Measurements from ENCODE around the gene ANKRD29. TPM values are rescaled to one million over a fixed set of nuclear protein-coding genes. Genes with fewer than 3 reads are reported as not detected.
"Not testable (repeated sequence)": the region's sequence is repeated elsewhere in the genome, so short reads cannot be mapped to it uniquely, and the experiment has no call there.

Gene ANKRD29
- total RNA-seq, 1 donor from 2014 or later = not detected

DNA sequence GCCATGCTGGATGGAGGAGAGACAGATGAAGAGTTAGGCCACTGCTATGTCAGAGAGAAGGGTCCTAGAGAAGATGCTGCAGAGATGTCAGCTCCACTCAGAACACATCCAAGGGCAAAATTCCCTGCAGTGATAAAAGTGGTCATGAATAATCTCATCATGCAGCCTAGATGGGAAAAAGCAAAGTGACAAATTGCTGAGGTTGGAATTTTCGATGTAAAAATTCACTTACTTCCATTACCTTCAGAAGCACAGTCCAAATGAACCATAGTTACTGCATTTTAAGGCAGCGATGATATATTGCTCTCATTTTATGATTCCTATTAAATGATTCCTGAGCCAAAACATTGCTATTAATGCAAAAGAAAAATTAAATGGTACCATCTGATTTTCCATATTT lies 16.4 kb downstream of the ANKRD29 start:
- H3K9me3 Mint-ChIP-seq = no peaks in the 10 kb centered on the region
- intact Hi-C loops (cut with micrococcal nuclease) = no loop called here
- no peak overlapping the region for H3K27ac Mint-ChIP-seq
- no peaks in the 10 kb centered on the region for H3K36me3 Mint-ChIP-seq (ENCODE audit: low read depth)
- no peak overlapping the region for H3K4me3 Mint-ChIP-seq
- peaks cover 1% of the 10 kb centered on the region for H3K4me1 Mint-ChIP-seq
- no peak for DNase-seq
- peaks cover 29% of the 10 kb centered on the region for H3K27me3 Mint-ChIP-seq

DNA sequence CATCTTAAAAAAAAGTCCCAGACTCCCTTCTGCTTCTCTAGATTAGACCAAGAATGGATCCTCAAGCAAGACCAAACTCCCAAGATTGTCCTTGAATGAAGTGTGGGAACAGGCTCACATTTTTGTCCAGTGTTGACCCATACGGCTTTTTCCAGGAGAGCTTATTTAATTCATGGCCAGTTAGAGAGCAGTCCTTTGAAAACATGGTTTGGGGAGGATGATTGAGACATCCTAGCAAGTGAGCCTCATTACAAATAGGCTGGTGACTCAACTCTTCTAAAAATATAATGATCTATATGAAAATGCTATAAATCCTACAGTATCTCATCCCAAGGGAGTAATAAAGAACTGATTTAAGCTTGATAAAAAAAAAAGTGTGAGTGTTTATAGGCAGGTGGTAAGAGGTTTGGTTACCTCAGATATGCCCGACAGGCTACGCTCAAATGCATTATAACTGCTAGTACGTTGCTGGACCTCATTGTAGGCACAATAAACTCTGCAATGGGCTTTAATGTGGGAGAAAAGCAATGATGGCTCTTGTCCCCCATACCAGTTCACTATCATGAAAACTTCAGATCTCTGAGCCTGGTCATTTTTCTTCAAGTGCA lies 17.0 kb downstream of the ANKRD29 start:
- H3K27ac Mint-ChIP-seq = no peak overlapping the region
- no peak overlapping the region for H3K4me3 Mint-ChIP-seq
- H3K9me3 Mint-ChIP-seq = no peaks in the 10 kb centered on the region
- peaks cover 1% of the 10 kb centered on the region for H3K4me1 Mint-ChIP-seq
- intact Hi-C loops (cut with micrococcal nuclease) = no loop called here
- no peak for DNase-seq
- peaks cover 29% of the 10 kb centered on the region for H3K27me3 Mint-ChIP-seq
- H3K36me3 Mint-ChIP-seq (ENCODE audit: low read depth) = no peaks in the 10 kb centered on the region

DNA sequence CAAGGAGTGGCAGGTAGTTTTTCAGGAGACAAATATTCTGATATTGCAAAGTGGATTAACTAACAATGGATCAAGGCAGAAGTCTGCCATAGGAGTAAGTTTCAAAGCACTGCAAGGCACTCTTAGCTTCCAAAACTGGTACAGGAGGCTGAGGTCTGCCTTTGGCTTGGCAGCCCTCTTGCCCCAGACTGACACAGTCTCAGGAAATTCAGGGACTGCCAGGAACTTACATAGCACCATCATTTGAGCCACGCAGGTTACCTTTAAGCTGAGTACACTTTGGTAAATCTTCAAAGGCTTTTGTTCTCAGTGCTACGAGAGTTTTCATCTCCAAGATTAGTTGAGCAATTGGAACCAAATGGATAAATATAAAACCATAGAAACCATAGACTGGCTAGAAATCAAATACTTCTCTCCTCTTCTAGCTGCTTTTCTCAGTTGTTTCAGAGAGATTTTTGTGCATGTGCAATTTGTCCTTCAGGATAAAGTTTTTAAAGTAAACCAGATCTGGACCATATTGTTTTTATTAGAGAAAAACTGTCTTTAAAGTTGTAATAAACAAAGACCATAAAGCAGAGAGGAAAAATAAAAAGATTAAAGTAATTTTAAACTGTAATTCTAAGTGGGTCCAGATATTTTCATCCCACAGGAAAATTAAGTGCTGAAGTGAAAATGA lies 18.8 kb downstream of the ANKRD29 start:
- Mint-ChIP-seq H3K4me3 (no peak overlapping the region), H3K9me3 (no peaks in the 10 kb centered on the region), H3K27ac (no peak overlapping the region), H3K27me3 (peaks cover 29% of the 10 kb centered on the region), H3K4me1 (no peaks in the 10 kb centered on the region), H3K36me3 (ENCODE audit: low read depth) (no peaks in the 10 kb centered on the region)
- intact Hi-C loops (cut with micrococcal nuclease) = no loop called here
- no peak for DNase-seq

DNA sequence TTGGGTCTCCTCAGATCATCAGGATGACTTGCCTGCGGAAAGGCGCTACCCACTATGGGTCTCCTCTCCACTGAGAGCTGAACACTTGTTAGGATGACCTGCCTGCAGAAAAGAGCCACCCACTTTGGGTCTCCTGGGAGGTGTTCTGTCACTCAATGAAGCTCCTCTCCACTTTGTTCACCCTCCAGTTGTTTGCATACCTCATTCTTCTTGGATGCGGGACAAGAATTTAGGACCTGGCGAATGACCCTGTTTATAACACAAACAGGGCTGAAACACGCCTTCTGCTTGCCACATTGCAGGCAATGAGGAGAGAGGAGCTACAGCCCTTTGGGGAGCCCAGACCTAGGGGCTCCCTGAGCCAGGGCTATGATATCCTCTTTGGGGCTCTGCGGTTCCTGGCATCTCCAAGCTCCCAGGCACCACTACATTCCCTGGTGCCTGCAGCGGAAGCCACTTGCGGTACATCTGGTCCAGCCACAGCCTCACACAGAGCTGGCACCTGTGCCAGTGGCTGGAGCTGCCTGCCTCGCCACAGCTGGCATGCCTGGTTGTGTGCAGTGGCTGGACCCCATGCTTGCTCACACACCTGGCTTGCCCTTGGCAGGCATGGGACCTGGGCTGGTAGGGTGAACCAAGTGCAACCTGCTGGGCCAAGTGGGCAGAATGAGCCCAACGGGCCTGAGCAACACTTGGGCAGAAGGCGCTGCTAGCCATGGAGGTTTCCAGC lies 20.6 kb downstream of the ANKRD29 start:
- Mint-ChIP-seq H3K27ac (no peak overlapping the region), H3K36me3 (ENCODE audit: low read depth) (no peaks in the 10 kb centered on the region), H3K4me3 (no peak overlapping the region), H3K9me3 (no peaks in the 10 kb centered on the region), H3K4me1 (no peaks in the 10 kb centered on the region), H3K27me3 (peaks cover 25% of the 10 kb centered on the region)
- intact Hi-C loops (cut with micrococcal nuclease) = no loop called here
- no peak for DNase-seq

DNA sequence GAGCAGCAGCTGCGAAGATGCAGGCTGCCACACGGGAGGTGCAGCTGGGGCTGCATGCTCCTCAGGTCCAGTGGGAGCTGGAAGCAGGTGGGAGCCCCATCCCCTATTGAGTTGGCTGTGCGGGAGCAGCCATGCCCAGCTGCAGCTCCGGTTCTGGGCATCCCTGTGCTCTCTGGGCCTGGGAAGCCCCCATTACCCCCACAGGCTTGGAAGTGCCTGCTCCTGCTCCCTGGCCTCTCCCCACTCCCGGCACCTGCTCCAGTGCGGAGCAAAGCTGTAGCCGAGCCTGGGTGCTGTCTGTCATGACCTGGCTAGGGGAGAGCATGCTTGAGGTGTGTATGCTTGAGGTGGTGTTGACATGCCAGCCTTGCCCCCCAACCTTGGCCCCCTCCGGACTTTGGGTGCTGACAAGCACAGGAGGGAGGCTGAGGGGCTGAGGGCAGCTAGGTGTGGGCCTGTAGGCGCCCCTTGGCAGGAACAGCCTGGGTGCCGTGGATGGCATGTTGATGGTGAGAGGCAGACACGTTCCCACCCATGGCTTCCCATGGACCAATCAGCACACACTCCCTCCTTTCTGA lies 21.5 kb downstream of the ANKRD29 start:
- Mint-ChIP-seq H3K27me3 (peaks cover 29% of the 10 kb centered on the region), H3K27ac (no peak overlapping the region), H3K4me1 (no peaks in the 10 kb centered on the region), H3K9me3 (no peaks in the 10 kb centered on the region), H3K36me3 (ENCODE audit: low read depth) (no peaks in the 10 kb centered on the region), H3K4me3 (no peak overlapping the region)
- intact Hi-C loops (cut with micrococcal nuclease) = no loop called here
- no peak for DNase-seq

DNA sequence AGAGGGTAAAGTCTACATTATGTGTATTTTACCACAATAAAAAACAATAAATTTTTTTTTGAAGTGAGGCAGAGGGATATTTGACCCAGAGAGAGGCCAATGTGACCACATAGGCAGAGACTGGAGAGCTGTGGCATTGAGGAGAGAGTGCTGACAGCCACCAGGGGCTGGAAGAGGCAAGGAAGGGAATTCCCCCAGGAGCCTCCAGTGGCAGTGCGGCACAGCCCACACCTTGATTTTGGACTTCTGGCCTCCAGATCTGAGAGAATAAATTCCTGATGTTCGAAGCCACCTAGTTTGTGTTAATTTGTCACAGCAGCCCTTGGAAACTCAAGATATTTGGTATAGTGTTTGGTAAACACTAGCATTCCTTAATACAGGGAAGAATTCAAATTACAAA lies 22.7 kb downstream of the ANKRD29 start:
- H3K4me3 Mint-ChIP-seq = no peak overlapping the region
- no peaks in the 10 kb centered on the region for H3K36me3 Mint-ChIP-seq (ENCODE audit: low read depth)
- no peak overlapping the region for H3K27ac Mint-ChIP-seq
- peaks cover 32% of the 10 kb centered on the region for H3K27me3 Mint-ChIP-seq
- intact Hi-C loops (cut with micrococcal nuclease) = no loop called here
- no peaks in the 10 kb centered on the region for H3K9me3 Mint-ChIP-seq
- no peak for DNase-seq
- peaks cover 6% of the 10 kb centered on the region for H3K4me1 Mint-ChIP-seq

DNA sequence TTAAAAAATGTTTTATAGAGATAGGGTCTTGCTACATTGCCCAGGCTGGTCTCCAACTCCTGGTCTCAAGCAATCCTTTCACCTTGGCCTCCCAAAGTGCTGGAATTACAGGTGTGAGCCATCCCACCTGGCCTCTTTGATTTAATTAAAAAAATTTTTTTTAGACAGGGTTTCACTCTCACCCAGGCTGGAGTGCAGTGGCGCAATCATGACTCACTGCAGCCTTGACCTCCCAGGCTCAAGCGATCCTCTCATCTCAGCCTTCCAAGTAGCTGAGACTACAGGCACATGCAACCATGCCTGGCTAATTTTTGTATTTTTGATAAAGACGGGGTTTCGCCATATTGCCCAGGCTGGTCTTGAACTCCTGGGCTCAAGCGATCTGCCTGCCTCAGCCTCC lies 26.3 kb downstream of the ANKRD29 start:
- H3K36me3 Mint-ChIP-seq (ENCODE audit: low read depth); intact Hi-C loops (cut with micrococcal nuclease); H3K9me3 Mint-ChIP-seq; DNase-seq; H3K27ac Mint-ChIP-seq; H3K4me3 Mint-ChIP-seq: not testable (repeated sequence)
- Mint-ChIP-seq H3K4me1 (peaks cover 14% of the 10 kb centered on the region), H3K27me3 (peaks cover 35% of the 10 kb centered on the region)

DNA sequence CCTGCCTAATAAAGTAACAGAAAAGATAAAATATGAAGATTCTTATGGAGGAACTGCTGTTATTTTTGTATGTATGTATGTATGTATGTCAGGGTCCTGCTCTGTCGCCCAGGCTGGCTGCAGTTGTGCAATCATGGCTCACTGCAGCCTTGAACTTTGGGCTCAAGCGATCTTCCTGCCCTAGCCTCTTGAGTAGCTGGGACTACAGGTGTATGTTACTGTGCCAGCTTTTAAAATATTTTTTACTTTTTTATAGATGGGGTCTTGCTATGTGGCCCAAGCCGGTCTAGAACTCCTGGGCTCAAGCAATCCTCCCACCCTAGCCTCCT lies 26.7 kb downstream of the ANKRD29 start:
- no peaks in the 10 kb centered on the region for H3K36me3 Mint-ChIP-seq (ENCODE audit: low read depth)
- no peaks in the 10 kb centered on the region for H3K9me3 Mint-ChIP-seq
- no peak overlapping the region for H3K27ac Mint-ChIP-seq
- peaks cover 37% of the 10 kb centered on the region for H3K27me3 Mint-ChIP-seq
- intact Hi-C loops (cut with micrococcal nuclease) = no loop called here
- H3K4me3 Mint-ChIP-seq = no peak overlapping the region
- H3K4me1 Mint-ChIP-seq = peaks cover 14% of the 10 kb centered on the region
- DNase-seq = no peak

DNA sequence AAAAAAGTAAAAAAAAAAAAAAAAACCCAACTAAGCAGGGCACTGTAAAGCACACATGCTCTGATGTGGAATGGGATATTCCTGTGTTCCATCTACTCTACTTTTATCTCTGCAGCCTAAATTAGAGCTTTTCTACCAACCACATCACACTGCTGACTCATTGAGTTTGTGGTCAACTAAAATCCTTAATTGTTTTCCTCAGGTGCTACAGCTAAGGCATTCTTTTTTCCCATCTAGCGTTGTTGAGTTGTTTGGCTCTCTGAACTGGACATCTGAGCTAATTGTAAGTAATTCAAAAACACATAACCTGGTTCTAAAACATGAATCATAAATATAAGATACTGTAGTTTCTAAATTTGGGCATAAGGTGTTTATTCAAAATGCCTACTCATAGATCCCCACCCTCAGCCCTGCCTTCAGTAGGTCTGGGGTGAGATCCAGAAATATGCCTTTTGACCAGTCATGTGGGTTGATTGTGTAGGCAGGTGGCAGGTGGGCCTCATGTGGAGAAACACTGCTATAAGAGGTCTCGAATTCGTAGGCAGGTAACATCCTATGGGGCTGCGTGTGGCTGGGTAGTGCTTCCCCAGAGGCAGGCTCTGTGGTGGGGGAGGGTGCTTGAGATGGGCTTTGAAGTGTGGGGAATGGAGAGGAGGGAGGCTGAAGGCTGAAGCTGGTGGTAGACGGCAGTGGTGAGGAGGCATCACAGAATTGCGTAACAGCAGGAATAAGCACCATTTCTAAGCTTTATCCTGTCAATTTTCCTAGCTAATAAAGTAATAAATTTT lies 27.2 kb downstream of the ANKRD29 start:
- no peaks in the 10 kb centered on the region for H3K9me3 Mint-ChIP-seq
- H3K27ac Mint-ChIP-seq = peak overlapping the region; percentile 7
- intact Hi-C loops (cut with micrococcal nuclease) = no loop called here
- peaks cover 14% of the 10 kb centered on the region for H3K4me1 Mint-ChIP-seq
- peaks cover 37% of the 10 kb centered on the region for H3K27me3 Mint-ChIP-seq
- H3K36me3 Mint-ChIP-seq (ENCODE audit: low read depth) = no peaks in the 10 kb centered on the region
- no peak for DNase-seq
- no peak overlapping the region for H3K4me3 Mint-ChIP-seq

DNA sequence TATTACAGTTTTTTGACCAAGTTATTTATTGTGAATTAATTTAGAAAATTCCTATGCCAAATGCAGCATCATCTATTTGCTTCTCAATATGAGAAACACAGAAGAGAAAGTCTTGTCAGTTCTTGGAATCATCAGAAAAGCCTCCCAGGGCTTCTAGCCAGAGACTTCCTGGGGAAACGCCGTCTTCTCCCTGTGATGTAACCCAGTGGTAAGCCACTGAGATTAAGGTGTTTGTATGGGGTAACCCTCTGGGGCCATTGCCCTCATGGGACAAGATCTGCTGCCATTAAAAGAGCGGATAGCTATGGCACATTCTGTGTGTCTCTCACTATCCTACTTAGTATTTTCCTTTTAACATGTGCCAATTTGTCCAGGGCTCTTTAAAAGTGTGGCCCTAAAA lies 28.0 kb downstream of the ANKRD29 start:
- Mint-ChIP-seq H3K9me3 (no peaks in the 10 kb centered on the region), H3K36me3 (ENCODE audit: low read depth) (no peaks in the 10 kb centered on the region), H3K27me3 (peaks cover 34% of the 10 kb centered on the region), H3K4me1 (peaks cover 14% of the 10 kb centered on the region), H3K27ac (no peak overlapping the region), H3K4me3 (no peak overlapping the region)
- intact Hi-C loops (cut with micrococcal nuclease) = no loop called here
- no peak for DNase-seq

DNA sequence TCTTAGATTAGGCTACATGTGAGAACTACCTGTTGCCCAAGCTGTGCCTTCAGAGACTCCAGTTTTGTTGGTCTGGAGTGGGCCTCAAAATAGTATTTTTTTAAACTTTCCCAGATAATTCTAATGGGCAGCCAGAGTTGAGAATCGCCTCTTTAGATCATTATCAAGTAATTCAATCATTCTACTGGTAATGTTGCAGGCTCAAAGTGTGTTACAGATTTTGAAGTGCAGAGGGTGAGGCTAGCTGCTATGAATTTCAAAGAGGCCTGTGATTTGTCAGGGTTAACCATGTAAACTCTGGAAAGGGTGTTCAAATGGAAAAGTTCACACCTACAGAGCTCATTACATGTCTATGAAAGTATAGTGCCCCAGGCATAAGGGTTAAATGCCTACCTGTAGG lies 30.1 kb downstream of the ANKRD29 start:
- H3K4me1 Mint-ChIP-seq = peaks cover 14% of the 10 kb centered on the region
- H3K27ac Mint-ChIP-seq = no peak overlapping the region
- DNase-seq = no peak
- intact Hi-C loops (cut with micrococcal nuclease) = no loop called here
- H3K4me3 Mint-ChIP-seq = no peak overlapping the region
- peaks cover 24% of the 10 kb centered on the region for H3K27me3 Mint-ChIP-seq
- no peaks in the 10 kb centered on the region for H3K36me3 Mint-ChIP-seq (ENCODE audit: low read depth)
- H3K9me3 Mint-ChIP-seq = no peaks in the 10 kb centered on the region

DNA sequence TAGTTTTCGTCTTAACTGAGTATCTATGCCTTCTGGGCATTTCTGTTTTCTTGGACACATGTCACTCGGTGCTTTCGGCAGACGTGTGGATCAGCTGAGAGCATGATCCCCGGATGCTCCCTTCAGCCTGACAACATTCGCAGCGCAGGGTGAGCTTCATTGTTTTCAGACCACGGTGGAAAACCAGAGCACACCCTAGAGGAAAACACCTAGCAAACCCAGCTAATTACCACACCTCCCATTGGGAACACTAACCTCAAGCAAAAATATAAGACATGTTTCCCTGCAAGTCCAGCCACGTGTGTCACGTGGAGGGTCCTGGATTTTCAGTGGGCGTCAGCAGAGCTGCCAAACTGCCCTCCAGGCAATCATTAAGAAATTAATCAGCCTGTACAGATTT lies 31.0 kb downstream of the ANKRD29 start:
- H3K27me3 Mint-ChIP-seq = peaks cover 23% of the 10 kb centered on the region
- H3K27ac Mint-ChIP-seq = no peak overlapping the region
- H3K4me1 Mint-ChIP-seq = peaks cover 16% of the 10 kb centered on the region
- DNase-seq = no peak
- H3K9me3 Mint-ChIP-seq = no peaks in the 10 kb centered on the region
- intact Hi-C loops (cut with micrococcal nuclease) = no loop called here
- H3K4me3 Mint-ChIP-seq = no peak overlapping the region
- H3K36me3 Mint-ChIP-seq (ENCODE audit: low read depth) = no peaks in the 10 kb centered on the region

DNA sequence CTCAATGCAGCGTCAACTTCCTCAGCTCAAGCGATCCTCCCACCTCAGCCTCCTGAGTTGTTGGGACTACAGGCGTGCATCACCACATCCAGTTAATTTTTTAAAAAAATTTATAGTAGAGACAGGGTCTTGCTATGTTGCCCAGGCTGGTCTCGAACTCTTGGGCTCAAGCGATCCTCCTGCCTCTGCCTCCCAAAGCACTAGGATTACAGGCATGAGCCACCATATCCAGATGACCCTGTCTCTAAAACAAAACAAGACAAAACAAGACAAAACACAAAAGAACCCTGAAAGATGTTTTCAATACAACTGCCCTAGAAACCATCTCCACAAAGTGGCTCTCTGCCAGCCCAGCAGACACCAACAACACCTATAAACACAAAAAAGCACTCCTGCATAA lies 31.4 kb downstream of the ANKRD29 start:
- no peak overlapping the region for H3K27ac Mint-ChIP-seq
- no peaks in the 10 kb centered on the region for H3K9me3 Mint-ChIP-seq
- peaks cover 20% of the 10 kb centered on the region for H3K4me1 Mint-ChIP-seq
- intact Hi-C loops (cut with micrococcal nuclease) = no loop called here
- peaks cover 21% of the 10 kb centered on the region for H3K27me3 Mint-ChIP-seq
- no peak overlapping the region for H3K4me3 Mint-ChIP-seq
- DNase-seq = no peak
- H3K36me3 Mint-ChIP-seq (ENCODE audit: low read depth) = no peaks in the 10 kb centered on the region

All from activated CD4-positive, alpha-beta T cell treated with anti-CD3 and anti-CD28 coated beads, Interleukin-2, amount 10 ng/mL, durations not matched to agents 24 days and 14 days (primary cell).